Choroid plexus epithelial cell (primary cell): ENCODE results near the gene AUH.
"Not testable (repeated sequence)": the region's sequence is repeated elsewhere in the genome, so short reads cannot be mapped to it uniquely, and the experiment has no call there.

ENCODE experiments used
- DNase-seq: peaks from one replicate; pipeline ENCODE4 v3.0.0-alpha.2; 2010; ENCODE audit warnings: low read depth
- H3K4me3 ChIP-seq: 2 replicates; pipeline ENCODE4 v1.5.1; 2011; ENCODE audit warnings: low read depth, mild to moderate bottlenecking, control low read depth, low read length, moderate library complexity
- CTCF ChIP-seq: conservative IDR thresholded peaks from 2 replicates; pipeline ENCODE4 v1.5.1; 2011; ENCODE audit warnings: low read depth, mild to moderate bottlenecking, control low read depth, inconsistent platforms, low read length, moderate library complexity

The AUH gene

GRCh38 chr9:91391818-91392217, 30.1 kb upstream of the AUH start:
- H3K4me3 ChIP-seq: no peak overlapping the region
- no peak for TF ChIP-seq CTCF
- DNase-seq: no peak

GRCh38 chr9:91391412-91391811, 29.7 kb upstream of the AUH start:
- TF ChIP-seq CTCF: no peak
- no peak overlapping the region for H3K4me3 ChIP-seq
- DNase-seq: no peak

- DNase-seq, H3K4me3 ChIP-seq: not testable (repeated sequence)
Measured at GRCh38 chr9:91389686-91390085, 28.0 kb upstream of the AUH start.

GRCh38 chr9:91386765-91387164, 25.0 kb upstream of the AUH start:
- no peak for DNase-seq
- H3K4me3 ChIP-seq: no peak overlapping the region
- no peak for TF ChIP-seq CTCF

- no peak for DNase-seq
- no peak for TF ChIP-seq CTCF
- no peak overlapping the region for H3K4me3 ChIP-seq
Measured at GRCh38 chr9:91384954-91385353, 23.2 kb upstream of the AUH start.

GRCh38 chr9:91383577-91383976, 21.9 kb upstream of the AUH start:
- DNase-seq: no peak
- H3K4me3 ChIP-seq: no peak overlapping the region
- no peak for TF ChIP-seq CTCF

- H3K4me3 ChIP-seq: no peak overlapping the region
- no peak for TF ChIP-seq CTCF
- no peak for DNase-seq
Measured at GRCh38 chr9:91382298-91382697, 20.6 kb upstream of the AUH start.

GRCh38 chr9:91379426-91379825, 17.7 kb upstream of the AUH start:
- TF ChIP-seq CTCF: no peak
- H3K4me3 ChIP-seq: no peak overlapping the region
- DNase-seq: peak; percentile 38
